ENCODE measurements around the gene AHCYL2. TPM values are rescaled to one million over a fixed set of nuclear protein-coding genes. Genes with fewer than 3 reads are reported as not detected.
"Not testable (repeated sequence)": the region's sequence is repeated elsewhere in the genome, so short reads cannot be mapped to it uniquely, and the experiment has no call there.

AHCYL2 gene
- total RNA-seq, 4 donors from 2014 or later, result 83.2 to 149 (median 101) TPM

- TF ChIP-seq POLR2A (IDR thresholded peaks at IDR 0.05) (no peak), CTCF (IDR thresholded peaks at IDR 0.05) (no peak)
- intact Hi-C loops (cut with DNase I), result no loop called here
- DNase-seq, result no peak
- Histone ChIP-seq H3K4me3 (replicated peaks in 1 of 3) (no peak overlapping the region), H3K27me3 (no peaks in the 10 kb centered on the region), H3K27ac (no peak overlapping the region), H3K9me3 (no peaks in the 10 kb centered on the region), H3K4me1 (peaks cover 0 to 2% of the 10 kb centered on the region in 2 donors), H3K36me3 (no peaks in the 10 kb centered on the region)
- 93 to 98% methylated on average over 3 of the region's 3 CpGs for WGBS, 2 donors
Measured at GRCh38 chr7:129439963-129440625, 215.3 kb downstream of the AHCYL2 start.

- Histone ChIP-seq H3K9me3 (no peaks in the 10 kb centered on the region), H3K36me3 (no peaks in the 10 kb centered on the region), H3K27me3 (no peaks in the 10 kb centered on the region), H3K4me1 (no peaks in the 10 kb centered on the region), H3K27ac (no peak overlapping the region), H3K4me3 (replicated peaks in 1 of 3) (no peak overlapping the region)
- no peak for DNase-seq
- WGBS, 2 donors, result 27 to 33% methylated on average over 2 of the region's 2 CpGs
- TF ChIP-seq POLR2A (IDR thresholded peaks at IDR 0.05) (no peak), CTCF (IDR thresholded peaks at IDR 0.05) (no peak)
- intact Hi-C loops (cut with DNase I), result no loop called here
Measured at GRCh38 chr7:129443612-129444011, 218.8 kb downstream of the AHCYL2 start.

- WGBS, 2 donors, result 92 to 96% methylated on average over 5 of the region's 5 CpGs
- H3K9me3 ChIP-seq; H3K27ac ChIP-seq; DNase-seq; H3K36me3 ChIP-seq; H3K4me1 ChIP-seq; H3K4me3 ChIP-seq (replicated peaks in 1 of 3); H3K27me3 ChIP-seq; intact Hi-C loops (cut with DNase I): not testable (repeated sequence)
Measured at GRCh38 chr7:129444776-129445175, 219.9 kb downstream of the AHCYL2 start.

- H3K4me3 ChIP-seq (replicated peaks in 1 of 3); H3K9me3 ChIP-seq; intact Hi-C loops (cut with DNase I); H3K27ac ChIP-seq; H3K4me1 ChIP-seq; H3K27me3 ChIP-seq; H3K36me3 ChIP-seq; DNase-seq: not testable (repeated sequence)
- 43 to 67% methylated on average over 1 to 2 of the region's 2 CpGs for WGBS, 2 donors
Measured at GRCh38 chr7:129446925-129447324, 222.1 kb downstream of the AHCYL2 start.

- H3K4me1 ChIP-seq; H3K9me3 ChIP-seq; DNase-seq; H3K27me3 ChIP-seq; H3K27ac ChIP-seq; H3K4me3 ChIP-seq (replicated peaks in 1 of 3); H3K36me3 ChIP-seq; intact Hi-C loops (cut with DNase I): not testable (repeated sequence)
- WGBS, 2 donors, result 95 to 96% methylated on average over 6 of the region's 6 CpGs
Measured at GRCh38 chr7:129447445-129447844, 222.6 kb downstream of the AHCYL2 start.

- H3K27me3 ChIP-seq; DNase-seq; H3K36me3 ChIP-seq; H3K27ac ChIP-seq; H3K4me3 ChIP-seq (replicated peaks in 1 of 3); H3K4me1 ChIP-seq; H3K9me3 ChIP-seq; intact Hi-C loops (cut with DNase I): not testable (repeated sequence)
- WGBS, 2 donors, result 88 to 95% methylated on average over 2 of the region's 2 CpGs
Measured at GRCh38 chr7:129448608-129449007, 223.8 kb downstream of the AHCYL2 start.

GRCh38 chr7:129450295-129450694 lies 225.5 kb downstream of the AHCYL2 start:
- no peaks in the 10 kb centered on the region for H3K27me3 ChIP-seq
- TF ChIP-seq POLR2A (IDR thresholded peaks at IDR 0.05) (no peak), CTCF (IDR thresholded peaks at IDR 0.05) (no peak)

More at GRCh38 chr7:129450295-129450694, 225.5 kb downstream of the AHCYL2 start:
- Histone ChIP-seq H3K27ac (no peak overlapping the region), H3K4me1 (no peaks in the 10 kb centered on the region), H3K4me3 (replicated peaks in 1 of 3) (no peak overlapping the region), H3K9me3 (no peaks in the 10 kb centered on the region), H3K36me3 (no peaks in the 10 kb centered on the region)
- intact Hi-C loops (cut with DNase I), result no loop called here
- DNase-seq, result no peak
